OCI-LY1 (cell line): ENCODE results near the gene PLBD2.

Experiments
- H2AFZ ChIP-seq: fragments of 200-600 bp; sonication (generic), shearing (Covaris generic); 2 replicates; pipeline ENCODE4 v1.6.0; 2014; ENCODE audit warnings: antibody characterized with exemption, mild to moderate bottlenecking, low read length
- H3F3A ChIP-seq: fragments of 200-600 bp; sonication (generic), shearing (Covaris generic); 2 replicates; pipeline ENCODE4 v1.6.0; 2014; ENCODE audit warnings: mild to moderate bottlenecking, antibody characterized with exemption, low read length, moderate library complexity; ENCODE audit not compliant: insufficient read depth
- H3K27ac ChIP-seq: fragments of 200-600 bp; sonication (generic); 2 replicates; pipeline ENCODE4 v1.5.1; 2014; ENCODE audit warnings: low read length, mixed run types, mild to moderate bottlenecking, low read depth; ENCODE audit not compliant: poor library complexity, severe bottlenecking
- H3K27me3 ChIP-seq: fragments of 200-600 bp; sonication (generic); 2 replicates; pipeline ENCODE4 v1.6.0; 2014; ENCODE audit warnings: antibody characterized with exemption, mild to moderate bottlenecking, low read length, moderate library complexity; ENCODE audit not compliant: insufficient read depth
- H3K36me3 ChIP-seq: fragments of 200-600 bp; sonication (generic); 2 replicates; pipeline ENCODE4 v1.6.1; 2014; ENCODE audit warnings: mild to moderate bottlenecking, antibody characterized with exemption, low read length, moderate library complexity, mixed read lengths; ENCODE audit not compliant: insufficient read depth
- H3K4me1 ChIP-seq: fragments of 200-600 bp; sonication (generic); 2 replicates; pipeline ENCODE4 v1.5.1; 2014; ENCODE audit warnings: mild to moderate bottlenecking, low read length, moderate library complexity; ENCODE audit not compliant: insufficient read depth, severe bottlenecking
- H3K4me2 ChIP-seq: fragments of 200-600 bp; sonication (generic), shearing (Covaris generic); 2 replicates; pipeline ENCODE4 v1.6.1; 2014; ENCODE audit warnings: low read length
- H3K4me3 ChIP-seq: fragments of 200-600 bp; sonication (generic); 2 replicates; pipeline ENCODE4 v1.5.1; 2014; ENCODE audit warnings: low read length, low read depth, mild to moderate bottlenecking, mixed read lengths; ENCODE audit not compliant: poor library complexity, severe bottlenecking
- H3K79me2 ChIP-seq: fragments of 200-600 bp; shearing (Covaris generic); 2 replicates; pipeline ENCODE4 v1.6.1; 2016; ENCODE audit warnings: mixed run types, low read length, mixed read lengths; ENCODE audit not compliant: insufficient read depth
- H3K9ac ChIP-seq: fragments of 200-600 bp; sonication (generic), shearing (Covaris generic); 2 replicates; pipeline ENCODE4 v1.6.1; 2014; ENCODE audit warnings: mild to moderate bottlenecking, low read length, mixed read lengths
- H3K9me2 ChIP-seq: fragments of 200-600 bp; sonication (generic), shearing (Covaris generic); 2 replicates; pipeline ENCODE4 v1.6.1; 2014; ENCODE audit warnings: low read depth, mild to moderate bottlenecking, low read length, mixed read lengths
- H3K9me3 ChIP-seq: fragments of 200-600 bp; shearing (Covaris generic); 2 replicates; pipeline ENCODE4 v1.6.1; 2014; ENCODE audit warnings: low read length, mixed read lengths
- H4K20me1 ChIP-seq: fragments of 200-600 bp; sonication (generic), shearing (Covaris generic); 2 replicates; pipeline ENCODE4 v1.6.0; 2016; ENCODE audit warnings: mild to moderate bottlenecking, low read length; ENCODE audit not compliant: insufficient read depth
- EZH2 ChIP-seq: fragments of 200-600 bp; sonication (generic), shearing (Covaris generic); IDR thresholded peaks from 2 replicates; pipeline ENCODE4 v1.8.0; 2017; ENCODE audit warnings: borderline replicate concordance, mixed run types, mild to moderate bottlenecking, antibody characterized with exemption, low read length, moderate library complexity, mixed read lengths
- TF ChIP-seq, protein P1 (sequence below): fragments of 200-600 bp; sonication (generic), shearing (Covaris generic); IDR thresholded peaks from 2 replicates; pipeline ENCODE4 v1.5.1; 2017; ENCODE audit warnings: mild to moderate bottlenecking, antibody characterized with exemption, low read length, moderate library complexity, mixed read lengths

The PLBD2 gene

DNA sequence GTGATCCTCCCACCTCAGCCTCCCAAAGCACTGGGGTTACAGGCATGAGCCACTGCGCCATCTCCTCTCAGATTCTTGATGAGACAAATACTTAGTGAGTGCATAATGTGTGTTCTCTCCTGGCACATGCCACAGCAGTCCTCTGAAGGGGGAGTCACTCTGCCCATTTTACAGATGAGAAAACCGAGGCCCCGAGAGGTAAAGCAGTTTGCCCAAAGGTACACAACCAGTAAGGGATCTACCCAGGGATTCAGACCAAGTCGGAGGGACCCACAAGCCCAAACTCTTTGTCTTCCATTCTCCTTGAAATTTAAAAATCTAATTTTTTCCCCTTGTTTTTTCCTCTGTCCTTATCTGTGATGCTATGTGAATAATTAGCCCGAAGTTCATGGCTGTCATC, 6.3 kb downstream of the PLBD2 start:
- TF ChIP-seq, protein P1, sequence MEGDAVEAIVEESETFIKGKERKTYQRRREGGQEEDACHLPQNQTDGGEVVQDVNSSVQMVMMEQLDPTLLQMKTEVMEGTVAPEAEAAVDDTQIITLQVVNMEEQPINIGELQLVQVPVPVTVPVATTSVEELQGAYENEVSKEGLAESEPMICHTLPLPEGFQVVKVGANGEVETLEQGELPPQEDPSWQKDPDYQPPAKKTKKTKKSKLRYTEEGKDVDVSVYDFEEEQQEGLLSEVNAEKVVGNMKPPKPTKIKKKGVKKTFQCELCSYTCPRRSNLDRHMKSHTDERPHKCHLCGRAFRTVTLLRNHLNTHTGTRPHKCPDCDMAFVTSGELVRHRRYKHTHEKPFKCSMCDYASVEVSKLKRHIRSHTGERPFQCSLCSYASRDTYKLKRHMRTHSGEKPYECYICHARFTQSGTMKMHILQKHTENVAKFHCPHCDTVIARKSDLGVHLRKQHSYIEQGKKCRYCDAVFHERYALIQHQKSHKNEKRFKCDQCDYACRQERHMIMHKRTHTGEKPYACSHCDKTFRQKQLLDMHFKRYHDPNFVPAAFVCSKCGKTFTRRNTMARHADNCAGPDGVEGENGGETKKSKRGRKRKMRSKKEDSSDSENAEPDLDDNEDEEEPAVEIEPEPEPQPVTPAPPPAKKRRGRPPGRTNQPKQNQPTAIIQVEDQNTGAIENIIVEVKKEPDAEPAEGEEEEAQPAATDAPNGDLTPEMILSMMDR: no peak
- TF ChIP-seq EZH2: no peak
- H3K9me2 ChIP-seq: no peaks in the 10 kb centered on the region
- H3K27me3 ChIP-seq: no peaks in the 10 kb centered on the region
- H3K36me3 ChIP-seq: no peaks in the 10 kb centered on the region
- H3K4me3 ChIP-seq: no peak overlapping the region
- no peaks in the 10 kb centered on the region for H3K79me2 ChIP-seq
- H4K20me1 ChIP-seq: no peaks in the 10 kb centered on the region
- no peak overlapping the region for H2AFZ ChIP-seq
- peaks cover 5% of the 10 kb centered on the region for H3K4me1 ChIP-seq
- H3K9ac ChIP-seq: no peak overlapping the region
- no peak overlapping the region for H3K27ac ChIP-seq
- no peaks in the 10 kb centered on the region for H3K9me3 ChIP-seq
- no peaks in the 10 kb centered on the region for H3F3A ChIP-seq
- H3K4me2 ChIP-seq: no peak overlapping the region

- Histone ChIP-seq H3K79me2 (no peaks in the 10 kb centered on the region), H3K27me3 (no peaks in the 10 kb centered on the region), H3K4me1 (no peaks in the 10 kb centered on the region), H3K4me2 (no peak overlapping the region), H3K9me2 (no peaks in the 10 kb centered on the region), H3K9ac (no peak overlapping the region), H2AFZ (no peak overlapping the region), H3F3A (no peaks in the 10 kb centered on the region), H3K36me3 (no peaks in the 10 kb centered on the region), H3K9me3 (no peaks in the 10 kb centered on the region), H3K4me3 (no peak overlapping the region), H3K27ac (no peak overlapping the region), H4K20me1 (no peaks in the 10 kb centered on the region)
- TF ChIP-seq EZH2: no peak
Observed at GRCh38 chr12:113365639-113366395, 7.4 kb downstream of the PLBD2 start.

- Histone ChIP-seq H3K79me2 (no peaks in the 10 kb centered on the region), H2AFZ (no peak overlapping the region), H4K20me1 (no peaks in the 10 kb centered on the region), H3K4me3 (no peak overlapping the region), H3K27me3 (no peaks in the 10 kb centered on the region), H3K36me3 (no peaks in the 10 kb centered on the region), H3K4me2 (no peak overlapping the region), H3K9ac (no peak overlapping the region), H3F3A (no peaks in the 10 kb centered on the region), H3K9me3 (no peaks in the 10 kb centered on the region), H3K9me2 (no peaks in the 10 kb centered on the region), H3K4me1 (no peaks in the 10 kb centered on the region), H3K27ac (no peak overlapping the region)
- TF ChIP-seq, protein P1: no peak
- TF ChIP-seq EZH2: no peak
Observed at GRCh38 chr12:113366827-113367226, 8.4 kb downstream of the PLBD2 start.

GRCh38 chr12:113368331-113368730, 9.9 kb downstream of the PLBD2 start:
- Histone ChIP-seq H3K27ac (no peak overlapping the region), H3K4me1 (no peaks in the 10 kb centered on the region), H3K9me3 (no peaks in the 10 kb centered on the region), H3K4me2 (no peak overlapping the region), H3K9ac (no peak overlapping the region), H4K20me1 (no peaks in the 10 kb centered on the region), H3K27me3 (no peaks in the 10 kb centered on the region), H3K9me2 (no peaks in the 10 kb centered on the region), H2AFZ (no peak overlapping the region), H3K4me3 (no peak overlapping the region), H3K36me3 (peaks cover 5% of the 10 kb centered on the region; the same call in 1 of the 2 replicates), H3F3A (no peaks in the 10 kb centered on the region), H3K79me2 (no peaks in the 10 kb centered on the region)
- TF ChIP-seq, protein P1: no peak
- TF ChIP-seq EZH2: no peak
